Esophagus muscularis mucosa (tissue), 4 donors: ENCODE results near the gene ZNHIT6. TPM values are rescaled to one million over a fixed set of nuclear protein-coding genes. Genes with fewer than 3 reads are reported as not detected.

Experiments used
- DNase-seq: peaks from one replicate; pipeline ENCODE4 v3.0.0-alpha.2; 2017; ENCODE audit errors: extremely low spot score
- H3K27ac ChIP-seq, 4 donors: fragments of 200-600 bp; sonication (generic); replicated peaks in 1 of 4; 1 replicate in 3 of 4; 2 replicates in 1 of 4; pipeline ENCODE4 v1.5.1; 2016 to 2019; ENCODE audit warnings: mild to moderate bottlenecking in 1 of 4
- H3K27me3 ChIP-seq, 4 donors: fragments of 200-600 bp; sonication (generic); one replicate each; pipeline versions ENCODE4 v1.5.1 to v1.6.0; 2016 to 2019
- H3K36me3 ChIP-seq, 4 donors: fragments of 200-600 bp; sonication (generic); one replicate each; pipeline ENCODE4 v1.5.1; 2016 to 2019
- H3K4me1 ChIP-seq, 4 donors: fragments of 200-600 bp; sonication (generic); one replicate each; pipeline ENCODE4 v1.5.1; 2016 to 2019
- H3K4me3 ChIP-seq, 4 donors: fragments of 200-600 bp; sonication (generic); 1 replicate in 2 of 4; 2 replicates in 2 of 4; pipeline ENCODE4 v1.5.1; 2016 to 2019; ENCODE audit warnings: mild to moderate bottlenecking in 4 of 4, moderate library complexity in 1 of 4
- H3K9me3 ChIP-seq, 4 donors: fragments of 200-600 bp; sonication (generic); 1 replicate in 3 of 4; 2 replicates in 1 of 4; pipeline ENCODE4 v1.5.1; 2016 to 2019
- CTCF ChIP-seq, 3 experiments: fragments of 200-600 bp in 2 of 3; fragments of 450-650 bp in 1 of 3; sonication (generic) in 2 of 3; IDR thresholded peaks; one replicate each; pipeline ENCODE4 v1.5.1; 2017 to 2019; ENCODE audit warnings: antibody characterized with exemption in 3 of 3, mild to moderate bottlenecking in 2 of 3, moderate library complexity in 1 of 3
- EP300 ChIP-seq: sonication (generic); formaldehyde crosslinking; IDR thresholded peaks from one replicate; pipeline ENCODE4 v1.6.1; 2017; ENCODE audit warnings: antibody characterized with exemption
- POLR2A ChIP-seq: fragments of 450-650 bp; IDR thresholded peaks from one replicate; pipeline ENCODE4 v1.6.1; 2017; ENCODE audit warnings: antibody characterized with exemption, moderate library complexity, mild to moderate bottlenecking, low read depth
- POLR2AphosphoS5 ChIP-seq, 2 donors: sonication (generic); formaldehyde crosslinking; IDR thresholded peaks; one replicate each; pipeline ENCODE4 v1.6.1; 2017; ENCODE audit warnings: antibody characterized with exemption in 2 of 2
- WGBS: methylation state at CpG from one replicate; pipeline ENCODE4 v1.1.5; 2018; 5-methylcytosine and 5-hydroxymethylcytosine counted together
- intact Hi-C: fragments of 100-400 bp; cut with DNase I; formaldehyde crosslinking; loops from one replicate; pipeline ENCODE4 v1.15.1; 2023
- total RNA-seq, 4 donors: library from RNA; depleted of rRNA; stranded (reverse); fragments of >200 nt; gene quantifications; one replicate each; pipeline versions ENCODE4 v1.1.0 to v1.2.1, GENCODE V29; 2016

ZNHIT6 gene
- total RNA-seq, 4 donors from 2014 or later, result 12.8 to 16.8 (median 15.5) TPM

- TF ChIP-seq EP300 (no peak), CTCF (IDR thresholded peaks at IDR 0.05) (no peak), POLR2A (no peak), POLR2AphosphoS5 (IDR thresholded peaks at IDR 0.05) (no peak)
- 89% methylated on average over 3 of the region's 3 CpGs for WGBS
- H3K27me3 ChIP-seq, result no peaks in the 10 kb centered on the region
- DNase-seq, result no peak
- no peak overlapping the region for H3K27ac ChIP-seq
- intact Hi-C loops, result no loop called here
- H3K4me3 ChIP-seq, result no peak overlapping the region
- H3K9me3 ChIP-seq, result no peaks in the 10 kb centered on the region
- peaks cover 10 to 56% (median 27%) of the 10 kb centered on the region in 4 donors for H3K36me3 ChIP-seq
- H3K4me1 ChIP-seq, result peaks cover 0 to 13% (median 8%) of the 10 kb centered on the region in 4 donors
These were observed 30.6 kb downstream of the ZNHIT6 start for GRCh38 chr1:85677656-85678055.

- Histone ChIP-seq H3K4me3 (no peak overlapping the region), H3K36me3 (peaks cover 8 to 46% (median 28%) of the 10 kb centered on the region in 4 donors), H3K4me1 (no peaks in the 10 kb centered on the region), H3K9me3 (no peaks in the 10 kb centered on the region), H3K27ac (no peak overlapping the region), H3K27me3 (no peaks in the 10 kb centered on the region)
- WGBS, result 100% methylated on average over 1 of the region's 1 CpG
- TF ChIP-seq CTCF (IDR thresholded peaks at IDR 0.05) (no peak), EP300 (no peak), POLR2A (no peak), POLR2AphosphoS5 (IDR thresholded peaks at IDR 0.05) (no peak)
- intact Hi-C loops, result no loop called here
- DNase-seq, result no peak
These were observed 36.1 kb downstream of the ZNHIT6 start for GRCh38 chr1:85672031-85672660.

GRCh38 chr1:85665932-85666331 lies 42.3 kb downstream of the ZNHIT6 start:
- DNase-seq, result no peak
- Histone ChIP-seq H3K9me3 (no peaks in the 10 kb centered on the region), H3K4me3 (no peak overlapping the region), H3K4me1 (no peaks in the 10 kb centered on the region), H3K27me3 (no peaks in the 10 kb centered on the region), H3K27ac (no peak overlapping the region), H3K36me3 (peaks cover 0 to 29% (median under 1%) of the 10 kb centered on the region in 4 donors)
- intact Hi-C loops, result no loop called here
- 97% methylated on average over 1 of the region's 1 CpG for WGBS
- TF ChIP-seq POLR2A (no peak), EP300 (no peak), POLR2AphosphoS5 (IDR thresholded peaks at IDR 0.05) (no peak), CTCF (IDR thresholded peaks at IDR 0.05) (no peak)

- no peak overlapping the region for H3K27ac ChIP-seq
- no peak for DNase-seq
- intact Hi-C loops, result no loop called here
- H3K4me1 ChIP-seq, result no peaks in the 10 kb centered on the region
- peaks cover 0 to 22% (median 2%) of the 10 kb centered on the region in 4 donors for H3K36me3 ChIP-seq
- H3K9me3 ChIP-seq, result no peaks in the 10 kb centered on the region
- no peak overlapping the region for H3K4me3 ChIP-seq
- TF ChIP-seq CTCF (IDR thresholded peaks at IDR 0.05), result no peak
- TF ChIP-seq EP300, result no peak
- no peak for TF ChIP-seq POLR2AphosphoS5 (IDR thresholded peaks at IDR 0.05)
- TF ChIP-seq POLR2A, result no peak
- H3K27me3 ChIP-seq, result no peaks in the 10 kb centered on the region
- WGBS, result 98% methylated on average over 2 of the region's 2 CpGs
These were observed 44.9 kb downstream of the ZNHIT6 start for GRCh38 chr1:85663382-85663781.

GRCh38 chr1:85661767-85662166 lies 46.5 kb downstream of the ZNHIT6 start:
- no peak overlapping the region for H3K4me3 ChIP-seq
- peaks cover 0 to 13% (median 2%) of the 10 kb centered on the region in 4 donors for H3K36me3 ChIP-seq
- 24% methylated on average over 2 of the region's 2 CpGs for WGBS
- TF ChIP-seq EP300 (no peak), POLR2AphosphoS5 (IDR thresholded peaks at IDR 0.05) (no peak), POLR2A (no peak), CTCF (IDR thresholded peaks at IDR 0.05) (no peak)
- H3K9me3 ChIP-seq, result no peaks in the 10 kb centered on the region
- DNase-seq, result no peak
- intact Hi-C loops, result no loop called here
- peaks cover 0 to under 1% (median 0%) of the 10 kb centered on the region in 4 donors for H3K4me1 ChIP-seq
- no peak overlapping the region for H3K27ac ChIP-seq
- H3K27me3 ChIP-seq, result no peaks in the 10 kb centered on the region
